Activated CD4-positive, alpha-beta memory T cell treated with anti-CD3 and anti-CD28 coated beads, Interleukin-2, amount 10 ng/mL, durations not matched to agents 7 days and 5 days (primary cell): ENCODE data around the gene GAS2L1. TPM values are rescaled to one million over a fixed set of nuclear protein-coding genes. Genes with fewer than 3 reads are reported as not detected.

Experiments
- CTCF ChIA-PET: fragments of 350-600 bp; sonication (Branson Sonifier 250); formaldehyde crosslinking; loops from one replicate; lab custom pipeline; 2021; ENCODE audit warnings: antibody characterized with exemption, inconsistent platforms; lab: Charles Lee
- POLR2A ChIA-PET: fragments of 350-600 bp; sonication (Branson Sonifier 250); formaldehyde crosslinking; loops from one replicate; lab custom pipeline; 2021; ENCODE audit warnings: antibody characterized with exemption; lab: Charles Lee
- DNase-seq: peaks from one replicate; pipeline ENCODE4 v3.0.0-alpha.2; 2020
- H3K27ac Mint-ChIP-seq: one replicate; pipeline ENCODE4 v1.8.0; 2021; ENCODE audit warnings: mild to moderate bottlenecking, mixed read lengths
- H3K27me3 Mint-ChIP-seq: one replicate; pipeline ENCODE4 v1.8.0; 2021; ENCODE audit warnings: mixed read lengths
- H3K36me3 Mint-ChIP-seq: one replicate; pipeline ENCODE4 v1.8.0; 2021; ENCODE audit warnings: low read depth, mixed read lengths
- H3K4me1 Mint-ChIP-seq: one replicate; pipeline ENCODE4 v1.8.0; 2021; ENCODE audit warnings: mixed read lengths
- H3K4me3 Mint-ChIP-seq: one replicate; pipeline ENCODE4 v1.8.0; 2021; ENCODE audit warnings: mild to moderate bottlenecking, mixed read lengths
- H3K9me3 Mint-ChIP-seq: one replicate; pipeline ENCODE4 v1.8.0; 2021; ENCODE audit warnings: mixed read lengths
- total RNA-seq, 2 experiments: library from RNA; stranded (reverse); gene quantifications; one replicate each; pipeline ENCODE4 v1.2.3, GENCODE V29; 2021

Gene GAS2L1
- total RNA-seq, 2 experiments from 2014 or later: 22.5 to 23.4 TPM

DNA sequence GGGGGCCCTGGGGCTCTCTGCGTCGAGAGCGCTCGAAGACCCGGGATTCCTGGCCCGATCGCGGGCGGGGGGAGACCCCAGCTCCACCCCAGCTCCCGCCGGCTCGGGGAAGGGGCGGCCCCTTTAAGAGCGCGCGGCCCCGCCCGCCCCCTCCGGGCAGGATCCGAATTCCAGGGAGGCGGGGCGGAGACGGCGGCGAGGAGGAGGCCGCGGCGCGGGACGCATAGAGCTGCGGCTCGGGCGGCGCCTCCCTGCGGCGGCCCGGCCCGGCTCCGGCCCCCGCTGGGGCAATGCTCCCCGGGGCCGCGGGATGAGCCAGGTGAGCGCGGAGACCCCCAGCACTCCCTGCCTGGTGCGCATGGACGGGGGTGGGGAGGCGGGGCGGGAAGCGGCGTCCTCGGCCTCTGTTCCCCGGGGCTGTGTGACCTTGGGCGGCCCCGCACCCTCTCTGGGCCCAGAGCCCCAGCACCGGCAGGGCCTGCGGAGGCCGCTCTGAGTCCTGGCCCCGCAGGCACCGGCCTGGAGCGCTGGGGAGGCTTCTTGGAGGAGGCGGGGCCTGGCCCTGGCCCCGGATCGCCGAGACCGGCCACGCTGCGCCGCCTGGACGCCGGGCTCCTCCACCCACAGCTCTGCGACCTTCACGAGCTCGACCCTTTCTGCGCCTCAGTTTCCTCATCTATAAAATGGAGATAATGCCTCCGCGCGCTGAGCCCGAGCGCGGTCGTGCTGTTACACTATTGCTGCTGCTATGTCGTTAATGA, 565 bp downstream of the GAS2L1 start:
- Mint-ChIP-seq H3K4me1 (peaks cover 49% of the 10 kb centered on the region), H3K36me3 (peaks cover 6% of the 10 kb centered on the region), H3K4me3 (peak overlapping the region; percentile 79), H3K27ac (peak overlapping the region; percentile 49), H3K27me3 (peaks cover 5% of the 10 kb centered on the region), H3K9me3 (no peaks in the 10 kb centered on the region)
- ChIA-PET POLR2A (interaction anchor here (1.0 to 2.6 kb wide), 6 partner anchors 9 to 39 kb away, joined by 3 to 9 read pairs (median 4); partner anchors contain the start of gene EWSR1), CTCF (interaction anchor here (1.2 to 1.4 kb wide), 3 partner anchors 14 to 38 kb away, joined by 3 to 6 read pairs (median 4); no protein-coding TSS in a partner anchor)
- peak; percentile 57 for DNase-seq

DNA sequence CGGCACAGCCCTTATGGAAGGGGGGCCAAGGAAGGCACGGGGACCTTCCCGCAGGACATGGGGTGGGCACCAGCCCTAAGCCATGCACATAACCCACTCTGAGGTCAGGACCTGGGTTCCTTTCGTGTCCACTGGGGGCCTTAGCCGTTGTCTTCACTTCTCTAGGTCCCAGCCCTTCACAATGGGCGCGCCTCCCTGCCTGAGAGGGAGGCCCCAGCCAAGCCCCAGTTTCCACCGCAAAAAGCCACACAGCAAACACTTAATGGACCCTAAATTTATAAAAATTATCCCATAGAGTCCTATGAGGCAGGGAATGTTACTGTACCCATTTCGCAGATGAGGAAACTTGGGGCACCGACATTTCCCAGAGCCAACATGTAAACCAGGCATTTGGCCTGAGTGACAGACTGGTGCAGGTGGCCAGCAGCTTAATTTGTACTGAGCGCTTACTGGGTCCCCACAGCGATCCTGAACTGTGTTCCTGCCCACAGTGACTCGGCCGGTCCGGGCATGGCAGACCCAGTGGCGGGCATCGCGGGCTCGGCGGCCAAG, 1.2 kb downstream of the GAS2L1 start:
- Mint-ChIP-seq H3K4me3 (peak overlapping the region; percentile 79), H3K9me3 (no peaks in the 10 kb centered on the region), H3K36me3 (peaks cover 6% of the 10 kb centered on the region), H3K27ac (peak overlapping the region; percentile 49), H3K27me3 (peaks cover 10% of the 10 kb centered on the region), H3K4me1 (peaks cover 52% of the 10 kb centered on the region)
- ChIA-PET POLR2A (interaction anchor here (2.3 to 2.6 kb wide), 2 partner anchors 34 to 38 kb away, joined by 6 to 9 read pairs; no protein-coding TSS in a partner anchor), CTCF (no interaction called here)
- no peak for DNase-seq

DNA sequence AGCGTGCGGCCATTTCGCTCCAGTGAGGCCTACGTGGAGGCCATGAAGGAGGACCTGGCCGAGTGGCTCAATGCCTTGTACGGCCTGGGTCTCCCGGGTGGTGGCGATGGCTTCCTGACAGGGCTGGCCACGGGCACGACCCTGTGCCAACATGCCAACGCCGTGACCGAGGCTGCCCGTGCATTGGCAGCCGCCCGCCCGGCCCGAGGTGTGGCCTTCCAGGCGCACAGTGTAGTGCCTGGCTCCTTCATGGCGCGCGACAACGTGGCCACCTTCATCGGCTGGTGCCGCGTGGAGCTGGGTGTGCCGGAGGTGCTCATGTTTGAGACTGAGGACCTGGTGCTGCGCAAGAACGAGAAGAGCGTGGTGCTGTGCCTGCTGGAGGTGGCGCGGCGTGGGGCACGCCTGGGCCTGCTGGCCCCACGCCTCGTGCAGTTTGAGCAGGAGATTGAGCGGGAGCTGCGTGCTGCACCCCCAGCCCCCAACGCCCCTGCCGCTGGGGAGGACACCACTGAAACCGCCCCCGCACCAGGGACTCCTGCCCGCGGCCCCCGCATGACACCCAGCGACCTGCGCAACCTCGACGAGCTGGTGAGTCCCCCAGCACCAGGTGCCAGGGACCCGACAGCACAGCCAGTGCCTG, 1.8 kb downstream of the GAS2L1 start:
- ChIA-PET POLR2A (interaction anchor here (1.5 to 2.6 kb wide), 2 partner anchors 34 to 39 kb away, joined by 5 to 6 read pairs; no protein-coding TSS in a partner anchor), CTCF (no interaction called here)
- Mint-ChIP-seq H3K4me1 (peaks cover 57% of the 10 kb centered on the region), H3K9me3 (no peaks in the 10 kb centered on the region), H3K27me3 (peaks cover 16% of the 10 kb centered on the region), H3K27ac (peak overlapping the region; percentile 73), H3K4me3 (peak overlapping the region; percentile 79), H3K36me3 (peaks cover 6% of the 10 kb centered on the region)
- DNase-seq: no peak

DNA sequence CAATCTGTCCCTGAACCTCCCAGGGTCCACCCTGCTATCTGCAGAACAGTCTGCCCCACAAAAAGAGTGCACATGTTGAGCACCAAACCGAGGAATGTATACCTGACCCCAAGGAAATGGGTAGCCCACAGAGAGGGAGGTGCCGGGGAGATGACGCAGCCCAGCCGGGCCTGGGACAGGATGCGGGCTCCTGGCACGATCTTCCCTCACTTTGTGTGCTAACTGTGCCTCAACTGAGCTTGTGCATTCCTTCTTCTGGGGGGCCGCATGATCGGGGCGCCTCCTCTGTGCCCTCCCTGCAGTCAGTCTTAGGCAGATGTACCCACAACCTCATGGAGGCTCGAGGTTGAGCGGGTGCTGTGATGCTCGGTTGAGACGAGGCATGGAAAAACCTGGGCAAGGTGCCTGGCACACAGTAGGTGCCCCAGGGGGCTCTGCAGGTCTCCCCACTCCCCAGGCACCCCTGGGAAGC, 2.4 kb downstream of the GAS2L1 start:
- H3K4me1 Mint-ChIP-seq: peaks cover 61% of the 10 kb centered on the region
- POLR2A ChIA-PET: interaction anchor here (1.5 to 2.6 kb wide), 2 partner anchors 35 to 39 kb away, joined by 5 to 6 read pairs; no protein-coding TSS in a partner anchor
- H3K9me3 Mint-ChIP-seq: no peaks in the 10 kb centered on the region
- DNase-seq: peak; percentile 82
- H3K27ac Mint-ChIP-seq: peak overlapping the region; percentile 73
- CTCF ChIA-PET: no interaction called here
- H3K36me3 Mint-ChIP-seq: peaks cover 6% of the 10 kb centered on the region
- H3K27me3 Mint-ChIP-seq: peaks cover 21% of the 10 kb centered on the region
- H3K4me3 Mint-ChIP-seq: peak overlapping the region; percentile 79

DNA sequence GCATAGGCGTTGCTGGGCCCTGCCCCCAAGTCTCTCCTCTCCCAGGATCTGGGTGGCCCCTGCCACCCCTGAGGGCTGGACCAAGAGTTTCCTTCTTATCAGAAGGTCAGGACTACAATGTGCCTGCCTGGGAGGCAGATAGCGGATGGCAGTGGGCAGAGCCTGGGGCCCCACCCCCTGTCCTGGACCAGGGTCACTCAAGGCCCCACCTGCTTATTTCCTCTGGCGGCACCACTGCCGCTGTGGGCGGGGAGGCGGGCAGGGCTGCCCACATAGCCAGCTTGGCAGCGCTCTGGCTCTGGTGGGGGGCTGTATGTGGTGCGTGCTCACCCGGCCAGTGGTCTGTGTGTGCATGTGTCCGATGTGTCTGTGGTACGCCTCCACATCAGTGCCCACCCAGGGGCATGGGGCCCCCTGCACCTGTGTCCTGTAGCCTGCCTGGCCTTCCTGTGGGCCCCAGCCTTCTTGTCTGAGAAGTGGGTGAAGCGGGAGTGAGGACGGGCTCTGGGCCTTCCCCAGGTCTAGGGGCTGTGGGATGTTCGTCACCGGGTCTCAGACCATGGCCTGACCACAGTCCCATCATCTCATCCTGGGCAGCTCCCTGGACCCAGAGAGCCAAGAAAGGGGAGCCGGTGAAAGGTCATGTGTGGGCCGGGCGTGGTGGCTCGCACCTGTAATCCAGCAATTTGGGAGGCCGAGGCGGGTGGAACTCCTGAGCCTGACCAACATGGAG, 3.0 kb downstream of the GAS2L1 start:
- H3K9me3 Mint-ChIP-seq: no peaks in the 10 kb centered on the region
- H3K4me1 Mint-ChIP-seq: peaks cover 68% of the 10 kb centered on the region
- POLR2A ChIA-PET: interaction anchor here (0.9 to 2.6 kb wide), 3 partner anchors 35 to 529 kb away, joined by 3 to 6 read pairs (median 5); no protein-coding TSS in a partner anchor
- peaks cover 27% of the 10 kb centered on the region for H3K27me3 Mint-ChIP-seq
- DNase-seq: no peak
- H3K4me3 Mint-ChIP-seq: peak overlapping the region; percentile 79
- H3K27ac Mint-ChIP-seq: peak overlapping the region; percentile 73
- CTCF ChIA-PET: no interaction called here
- H3K36me3 Mint-ChIP-seq: peaks cover 8% of the 10 kb centered on the region

DNA sequence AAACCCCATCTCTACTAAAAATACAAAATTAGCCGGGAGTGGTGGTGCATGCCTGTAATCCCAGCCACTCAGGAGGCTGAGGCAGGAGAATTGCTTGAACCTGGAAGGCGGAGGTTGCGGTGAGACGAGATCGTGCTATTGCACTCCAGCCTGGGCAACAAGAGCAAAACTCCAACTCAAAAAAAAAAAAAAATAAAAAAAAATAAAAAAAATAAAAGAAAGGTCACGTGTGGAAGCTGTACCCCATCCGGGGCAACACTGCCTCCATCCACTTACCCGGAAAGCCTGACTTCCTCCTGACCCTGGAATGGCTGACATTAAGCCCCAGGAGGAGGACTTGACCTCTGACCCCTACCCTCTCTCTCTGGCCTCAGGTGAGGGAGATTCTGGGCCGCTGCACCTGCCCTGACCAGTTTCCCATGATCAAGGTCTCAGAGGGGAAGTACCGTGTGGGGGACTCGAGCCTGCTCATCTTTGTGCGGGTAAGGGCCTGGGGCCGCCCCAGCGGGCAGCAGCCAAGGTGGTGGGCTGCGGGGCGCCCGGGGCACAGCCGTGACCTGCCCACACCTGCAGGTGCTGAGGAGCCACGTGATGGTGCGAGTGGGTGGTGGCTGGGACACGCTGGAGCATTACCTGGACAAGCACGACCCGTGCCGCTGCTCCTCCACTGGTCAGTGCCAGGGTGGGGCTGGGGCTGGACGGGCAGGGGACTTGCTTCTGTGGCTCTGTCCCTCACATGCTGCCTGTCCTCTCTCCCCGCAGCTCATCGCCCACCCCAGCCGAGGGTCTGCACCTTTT, 3.8 kb downstream of the GAS2L1 start:
- H3K27ac Mint-ChIP-seq: peak overlapping the region; percentile 55
- peaks cover 72% of the 10 kb centered on the region for H3K4me1 Mint-ChIP-seq
- no peaks in the 10 kb centered on the region for H3K9me3 Mint-ChIP-seq
- ChIA-PET CTCF (interaction anchor here (1.0 kb wide), 1 partner anchor 10 kb away, joined by 3 read pairs; no protein-coding TSS in a partner anchor), POLR2A (interaction anchor here (0.9 to 1.4 kb wide), 4 partner anchors 12 to 528 kb away, joined by 3 read pairs; no protein-coding TSS in a partner anchor)
- DNase-seq: no peak
- H3K36me3 Mint-ChIP-seq: peaks cover 10% of the 10 kb centered on the region
- peaks cover 30% of the 10 kb centered on the region for H3K27me3 Mint-ChIP-seq
- no peak overlapping the region for H3K4me3 Mint-ChIP-seq

DNA sequence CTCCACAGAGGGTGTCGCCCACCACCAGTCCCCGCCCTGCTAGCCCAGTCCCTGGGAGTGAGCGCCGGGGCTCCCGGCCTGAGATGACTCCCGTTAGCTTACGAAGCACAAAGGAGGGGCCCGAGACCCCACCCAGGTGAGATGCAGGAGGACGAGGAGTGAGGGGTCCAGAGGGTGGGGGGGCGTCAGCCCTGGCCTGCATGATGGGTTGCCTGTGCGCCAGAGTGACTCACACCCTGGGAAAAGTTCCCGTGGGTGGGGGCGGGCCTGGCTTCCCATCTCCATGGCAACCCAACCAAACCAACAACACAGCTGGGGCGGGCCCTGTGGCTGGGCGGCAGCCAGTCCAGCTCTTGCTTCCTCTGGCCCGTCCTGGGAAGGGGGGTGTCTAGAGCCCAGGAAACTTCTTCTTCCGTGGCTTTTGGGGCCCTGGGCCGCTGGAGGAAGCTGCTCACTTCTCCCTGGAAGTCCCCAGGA, 4.5 kb downstream of the GAS2L1 start:
- CTCF ChIA-PET: interaction anchor here (1.0 kb wide), 1 partner anchor 9 kb away, joined by 3 read pairs; no protein-coding TSS in a partner anchor
- no peak overlapping the region for H3K27ac Mint-ChIP-seq
- H3K36me3 Mint-ChIP-seq: peaks cover 10% of the 10 kb centered on the region
- H3K9me3 Mint-ChIP-seq: no peaks in the 10 kb centered on the region
- no peak overlapping the region for H3K4me3 Mint-ChIP-seq
- peaks cover 68% of the 10 kb centered on the region for H3K4me1 Mint-ChIP-seq
- peaks cover 30% of the 10 kb centered on the region for H3K27me3 Mint-ChIP-seq
- POLR2A ChIA-PET: interaction anchor here (0.9 to 1.4 kb wide), 3 partner anchors 13 to 44 kb away, joined by 3 read pairs; no protein-coding TSS in a partner anchor
- DNase-seq: peak; percentile 77

DNA sequence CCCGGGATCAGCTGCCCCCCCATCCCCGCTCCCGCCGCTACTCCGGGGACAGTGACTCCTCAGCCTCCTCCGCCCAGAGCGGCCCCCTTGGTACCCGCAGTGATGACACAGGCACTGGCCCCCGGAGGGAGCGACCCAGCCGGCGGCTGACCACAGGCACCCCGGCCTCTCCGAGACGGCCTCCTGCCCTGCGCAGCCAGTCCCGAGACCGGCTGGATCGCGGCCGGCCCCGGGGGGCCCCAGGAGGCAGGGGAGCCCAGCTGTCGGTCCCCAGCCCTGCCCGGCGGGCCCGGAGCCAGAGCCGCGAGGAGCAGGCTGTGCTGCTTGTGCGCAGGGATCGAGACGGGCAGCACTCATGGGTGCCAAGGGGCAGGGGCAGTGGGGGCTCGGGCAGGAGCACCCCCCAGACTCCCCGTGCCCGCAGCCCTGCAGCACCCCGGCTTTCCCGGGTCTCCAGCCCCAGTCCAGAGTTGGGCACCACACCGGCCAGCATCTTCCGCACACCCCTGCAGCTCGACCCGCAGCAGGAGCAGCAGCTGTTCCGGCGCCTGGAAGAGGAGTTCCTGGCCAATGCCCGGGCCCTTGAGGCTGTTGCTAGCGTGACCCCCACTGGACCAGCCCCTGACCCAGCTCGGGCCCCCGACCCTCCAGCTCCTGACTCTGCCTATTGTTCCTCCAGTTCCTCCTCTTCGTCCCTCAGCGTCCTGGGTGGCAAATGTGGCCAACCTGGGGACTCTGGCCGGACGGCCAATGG, 5.2 kb downstream of the GAS2L1 start:
- CTCF ChIA-PET: interaction anchor here (1.0 to 1.5 kb wide), 3 partner anchors 8 to 42 kb away, joined by 3 to 6 read pairs (median 5); no protein-coding TSS in a partner anchor
- Mint-ChIP-seq H3K4me1 (peaks cover 64% of the 10 kb centered on the region), H3K27me3 (peaks cover 36% of the 10 kb centered on the region), H3K36me3 (peaks cover 10% of the 10 kb centered on the region), H3K27ac (no peak overlapping the region), H3K9me3 (no peaks in the 10 kb centered on the region), H3K4me3 (no peak overlapping the region)
- DNase-seq: no peak
- POLR2A ChIA-PET: interaction anchor here (1.3 to 1.5 kb wide), 4 partner anchors 14 to 292 kb away, joined by 3 read pairs; partner anchors contain the start of gene NF2

DNA sequence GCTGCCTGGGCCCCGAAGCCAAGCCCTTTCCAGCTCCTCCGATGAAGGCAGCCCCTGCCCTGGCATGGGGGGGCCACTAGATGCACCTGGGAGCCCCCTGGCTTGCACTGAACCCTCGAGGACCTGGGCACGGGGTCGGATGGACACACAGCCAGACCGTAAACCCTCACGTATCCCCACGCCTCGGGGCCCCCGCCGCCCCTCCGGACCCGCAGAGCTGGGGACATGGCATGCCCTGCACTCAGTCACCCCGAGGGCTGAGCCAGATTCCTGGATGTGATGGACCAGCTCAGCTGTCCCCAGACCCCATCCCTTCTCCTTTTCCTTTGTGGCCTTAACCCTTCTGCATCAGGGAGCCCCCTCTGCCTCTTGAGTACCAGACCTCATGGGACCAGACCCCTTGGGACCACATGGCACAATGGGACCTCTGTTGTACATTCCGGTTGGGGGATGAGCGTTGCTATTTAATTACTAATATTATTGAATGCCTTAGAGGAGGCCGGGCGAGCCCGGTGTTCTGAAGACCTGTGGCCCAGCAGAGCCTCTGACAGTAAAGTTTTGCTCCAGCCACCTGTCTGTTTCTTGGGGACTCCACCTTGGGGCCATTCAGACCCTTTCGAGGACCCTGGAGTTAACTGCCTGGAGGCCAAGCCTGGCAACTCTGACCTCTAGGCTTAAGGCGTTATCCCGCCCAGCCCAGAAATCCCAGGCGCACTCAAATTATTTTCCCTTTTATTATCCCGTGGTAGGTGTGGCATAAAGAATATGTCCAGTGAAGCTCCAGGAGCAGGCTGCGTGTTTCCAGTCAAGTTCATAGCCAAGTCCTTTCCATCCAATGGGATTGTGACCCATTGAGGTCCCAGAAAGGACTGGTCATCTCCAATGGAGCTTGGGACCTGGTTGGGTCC, 6.0 kb downstream of the GAS2L1 start:
- DNase-seq: no peak
- Mint-ChIP-seq H3K27ac (no peak overlapping the region), H3K27me3 (peaks cover 44% of the 10 kb centered on the region), H3K36me3 (peaks cover 9% of the 10 kb centered on the region), H3K9me3 (no peaks in the 10 kb centered on the region), H3K4me3 (no peak overlapping the region), H3K4me1 (peaks cover 62% of the 10 kb centered on the region)
- ChIA-PET POLR2A (interaction anchor here (0.8 to 1.5 kb wide), 7 partner anchors 11 to 291 kb away, joined by 3 to 5 read pairs (median 3); partner anchors contain the start of genes NF2 and THOC5), CTCF (interaction anchor here (1.2 to 1.8 kb wide), 4 partner anchors 9 to 45 kb away, joined by 3 to 6 read pairs (median 5); no protein-coding TSS in a partner anchor)

DNA sequence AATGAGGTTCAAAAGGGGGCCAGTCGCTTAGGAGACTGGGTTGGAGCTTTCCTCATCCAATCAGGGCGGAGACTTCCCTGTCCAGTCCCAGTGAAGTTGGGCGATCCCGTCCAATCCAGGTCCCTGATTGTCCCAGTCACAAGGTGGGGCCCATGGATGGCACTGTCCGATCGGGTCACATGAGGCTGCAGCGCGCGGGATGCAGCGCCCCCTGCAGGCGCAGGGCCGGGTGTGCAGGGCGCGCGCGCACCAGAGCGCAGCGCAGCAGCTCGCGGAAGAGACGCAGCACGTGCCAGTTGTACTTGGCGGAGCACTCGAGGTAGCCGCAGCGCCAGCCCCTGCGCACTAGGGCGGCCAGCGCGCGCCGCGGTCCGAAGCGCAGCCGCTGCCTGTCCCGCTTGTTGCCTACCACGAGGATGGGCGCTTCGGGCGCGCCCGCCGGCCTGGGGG, 6.7 kb downstream of the GAS2L1 start:
- H3K36me3 Mint-ChIP-seq: peaks cover 7% of the 10 kb centered on the region
- no peak overlapping the region for H3K27ac Mint-ChIP-seq
- no peaks in the 10 kb centered on the region for H3K9me3 Mint-ChIP-seq
- peaks cover 46% of the 10 kb centered on the region for H3K27me3 Mint-ChIP-seq
- peak; percentile 51 for DNase-seq
- ChIA-PET POLR2A (interaction anchor here (0.6 to 1.5 kb wide), 6 partner anchors 10 to 291 kb away, joined by 3 to 5 read pairs (median 3); partner anchors contain the start of genes NF2 and THOC5), CTCF (interaction anchor here (0.6 to 1.8 kb wide), 8 partner anchors 8 to 44 kb away, joined by 3 to 7 read pairs (median 5); no protein-coding TSS in a partner anchor)
- H3K4me3 Mint-ChIP-seq: no peak overlapping the region
- H3K4me1 Mint-ChIP-seq: peaks cover 55% of the 10 kb centered on the region
